K562 (cell line): ENCODE data around the gene C1QTNF9B. TPM values are rescaled to one million over a fixed set of nuclear protein-coding genes. Genes with fewer than 3 reads are reported as not detected.

Source experiments
- ARHGAP35 ChIP-seq: fragments of 450-650 bp; IDR thresholded peaks from 2 replicates; pipeline ENCODE4 v1.6.1; 2018; ENCODE audit not compliant: partially characterized antibody
- HDGF ChIP-seq: fragments of 450-650 bp; IDR thresholded peaks from 2 replicates; pipeline ENCODE4 v1.6.1; 2016
- L3MBTL2 ChIP-seq: fragments of 450-650 bp; IDR thresholded peaks from 2 replicates; pipeline ENCODE4 v1.6.1; 2016; ENCODE audit warnings: mild to moderate bottlenecking, moderate library complexity
- MCM3 ChIP-seq: fragments of 450-650 bp; IDR thresholded peaks from 2 replicates; pipeline ENCODE4 v1.6.1; 2016
- MYC ChIP-seq, 2 experiments: fragments of 250-450 bp in 1 of 2; sonication (Bioruptor Pico) in 1 of 2; IDR thresholded peaks; 2 replicates each; pipeline versions ENCODE4 v1.5.1 to v1.6.1; 2012 to 2021; ENCODE audit warnings: low read depth in 2 of 2, borderline replicate concordance in 1 of 2, improper control_type of control experiment in 1 of 2, low read length in 1 of 2, mild to moderate bottlenecking in 1 of 2, moderate library complexity in 1 of 2
- NFE2 ChIP-seq: IDR thresholded peaks from 2 replicates; pipeline ENCODE4 v1.6.1; 2014; ENCODE audit warnings: antibody characterized with exemption, low read depth
- RCOR1 ChIP-seq, 2 experiments: IDR thresholded peaks; 2 replicates each; pipeline ENCODE4 v1.6.1; 2012; ENCODE audit warnings: low read depth in 2 of 2, low read length in 2 of 2, borderline replicate concordance in 1 of 2, improper control_type of control experiment in 1 of 2
- RFX5 ChIP-seq: IDR thresholded peaks from 2 replicates; pipeline ENCODE4 v1.6.1; 2011; ENCODE audit warnings: low read depth, mild to moderate bottlenecking, improper control_type of control experiment, low read length
- SNIP1 ChIP-seq: fragments of 450-650 bp; IDR thresholded peaks from 2 replicates; pipeline ENCODE4 v1.7.1; 2017; ENCODE audit warnings: low read depth, mild to moderate bottlenecking
- SRSF9 ChIP-seq: fragments of 200-400 bp; formaldehyde crosslinking; IDR thresholded peaks from 2 replicates; pipeline ENCODE4 v1.6.1; 2017; ENCODE audit warnings: low read depth, low read length, borderline replicate concordance
- TAF7 ChIP-seq: fragments of 450-650 bp; IDR thresholded peaks from 2 replicates; pipeline ENCODE4 v1.6.1; 2016; ENCODE audit warnings: missing genetic modification characterization, missing compliant biosample characterization
- TCF3 ChIP-seq: sonication (generic); formaldehyde crosslinking; IDR thresholded peaks from 2 replicates; pipeline ENCODE4 v1.4.0; 2020; ENCODE audit warnings: mild to moderate bottlenecking, missing genetic modification reagents
- TEAD4 ChIP-seq, 2 experiments: sonication (generic) in 1 of 2; formaldehyde crosslinking in 1 of 2; IDR thresholded peaks; 2 replicates each; pipeline versions ENCODE4 v1.6.1 to v1.8.0; 2012 to 2022; ENCODE audit warnings: borderline replicate concordance in 1 of 2, inconsistent platforms in 1 of 2, low read length in 1 of 2, mild to moderate bottlenecking in 1 of 2, missing genetic modification reagents in 1 of 2
- ZNF316 ChIP-seq: fragments of 450-650 bp; IDR thresholded peaks from 2 replicates; pipeline ENCODE4 v1.6.1; 2016
- polyA plus RNA-seq, 8 experiments: library from polyadenylated mRNA; depleted of rRNA in 4 of 8; stranded (reverse) in 5 of 8; unstranded in 3 of 8; fragments of >200 nt; fragmentation: Nextera tagmentation in 2 of 8; fragmentation: Illumina TruSeq in 1 of 8; extraction: Ambion mirVana in 2 of 8; extraction: Trizol in 1 of 8; gene quantifications; 2 replicates each; pipeline versions ENCODE4 v1.2.1 to v1.2.3, GENCODE V29; 2011 to 2014; ENCODE audit warnings: inconsistent platforms in 1 of 8, missing spikeins in 1 of 8
- total RNA-seq, 7 experiments: library from RNA; depleted of rRNA in 6 of 7; stranded (reverse); fragments of >200 nt in 6 of 7; fragmentation: Illumina TruSeq in 2 of 7; extraction: Trizol in 2 of 7; gene quantifications; 2 replicates each; pipeline versions ENCODE4 v1.2.1 to v1.2.3, GENCODE V29; 2011 to 2021; ENCODE audit warnings: low replicate concordance in 1 of 7
- TF ChIP-seq, protein P1 (sequence below): fragments of 450-650 bp; conservative IDR thresholded peaks from 2 replicates; pipeline ENCODE4 v1.6.1; 2016; ENCODE audit warnings: missing genetic modification characterization, low read depth, mild to moderate bottlenecking, control low read depth, missing compliant biosample characterization
- TF ChIP-seq, protein P2 (sequence below): IDR thresholded peaks from 2 replicates; pipeline ENCODE4 v1.6.1; 2011; ENCODE audit not compliant: insufficient read length; ENCODE audit errors: extremely low read depth
- TF ChIP-seq, protein P3 (sequence below): fragments of 450-650 bp; IDR thresholded peaks from 2 replicates; pipeline ENCODE4 v1.6.1; 2017; ENCODE audit warnings: antibody characterized with exemption, mild to moderate bottlenecking
- TF ChIP-seq, protein P4 (sequence below): sonication (generic); formaldehyde crosslinking; IDR thresholded peaks from 2 replicates; pipeline ENCODE4 v1.8.0; 2022; ENCODE audit warnings: missing genetic modification reagents, mild to moderate bottlenecking, moderate library complexity, borderline replicate concordance
- TF ChIP-seq, protein P5 (sequence below): fragments of 250-450 bp; sonication (Bioruptor Pico); IDR thresholded peaks from 2 replicates; pipeline ENCODE4 v1.5.0; 2020; ENCODE audit warnings: mild to moderate bottlenecking

The C1QTNF9B gene
- total and polyA plus RNA-seq, 9 of the 15 experiments (the other 6 are each of a cell fraction or from before 2014, with no cell fraction given), result 0.14 to 0.94 (median 0.35) TPM; not detected in 3

DNA sequence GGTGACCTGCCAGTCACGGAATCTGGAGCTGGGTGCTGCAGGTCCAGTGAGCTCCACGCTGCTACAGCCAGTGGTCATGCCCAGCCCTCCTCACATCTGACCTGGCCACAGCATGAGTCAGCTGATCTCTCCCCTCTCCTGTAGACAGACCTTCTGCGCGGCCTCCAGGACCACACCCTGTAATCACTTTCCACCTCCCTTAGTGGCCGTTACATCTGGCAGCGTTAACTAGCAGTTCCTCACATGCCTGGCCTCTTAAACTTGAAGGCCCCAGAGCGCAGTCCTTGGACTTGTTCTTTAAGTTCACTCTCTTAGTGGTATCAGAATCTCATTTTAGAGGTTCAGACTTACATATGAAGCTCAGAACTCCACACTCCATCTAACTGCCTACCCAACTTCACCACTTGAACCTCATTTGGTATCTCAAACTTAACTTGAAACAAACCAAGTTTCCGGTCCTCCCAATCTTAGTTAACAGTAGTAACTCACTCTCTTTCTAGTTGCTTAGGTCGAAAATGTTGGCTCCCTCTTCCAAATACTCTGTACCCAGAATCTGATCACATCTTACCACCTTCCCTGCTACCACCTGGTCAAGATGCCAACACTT, 30.8 kb downstream of the C1QTNF9B start (continued):
- TF ChIP-seq, protein P1, sequence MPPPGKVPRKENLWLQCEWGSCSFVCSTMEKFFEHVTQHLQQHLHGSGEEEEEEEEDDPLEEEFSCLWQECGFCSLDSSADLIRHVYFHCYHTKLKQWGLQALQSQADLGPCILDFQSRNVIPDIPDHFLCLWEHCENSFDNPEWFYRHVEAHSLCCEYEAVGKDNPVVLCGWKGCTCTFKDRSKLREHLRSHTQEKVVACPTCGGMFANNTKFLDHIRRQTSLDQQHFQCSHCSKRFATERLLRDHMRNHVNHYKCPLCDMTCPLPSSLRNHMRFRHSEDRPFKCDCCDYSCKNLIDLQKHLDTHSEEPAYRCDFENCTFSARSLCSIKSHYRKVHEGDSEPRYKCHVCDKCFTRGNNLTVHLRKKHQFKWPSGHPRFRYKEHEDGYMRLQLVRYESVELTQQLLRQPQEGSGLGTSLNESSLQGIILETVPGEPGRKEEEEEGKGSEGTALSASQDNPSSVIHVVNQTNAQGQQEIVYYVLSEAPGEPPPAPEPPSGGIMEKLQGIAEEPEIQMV (tag), result no peak
- TF ChIP-seq L3MBTL2, result peak; percentile 97
- TF ChIP-seq TCF3 (CRISPR knock-in tag), result peak; percentile 46
- TF ChIP-seq MYC (IDR thresholded peaks at IDR 0.05; ENCODE audit: low read depth, low read length), result peak; percentile 39; the same call in 1 of the 2 replicates
- TF ChIP-seq MYC (CRISPR knock-in tag; IDR thresholded peaks at IDR 0.05; ENCODE audit: borderline replicate concordance, low read depth), result no peak
- TF ChIP-seq, protein P2, sequence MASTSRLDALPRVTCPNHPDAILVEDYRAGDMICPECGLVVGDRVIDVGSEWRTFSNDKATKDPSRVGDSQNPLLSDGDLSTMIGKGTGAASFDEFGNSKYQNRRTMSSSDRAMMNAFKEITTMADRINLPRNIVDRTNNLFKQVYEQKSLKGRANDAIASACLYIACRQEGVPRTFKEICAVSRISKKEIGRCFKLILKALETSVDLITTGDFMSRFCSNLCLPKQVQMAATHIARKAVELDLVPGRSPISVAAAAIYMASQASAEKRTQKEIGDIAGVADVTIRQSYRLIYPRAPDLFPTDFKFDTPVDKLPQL, result no peak
- TF ChIP-seq, protein P3, sequence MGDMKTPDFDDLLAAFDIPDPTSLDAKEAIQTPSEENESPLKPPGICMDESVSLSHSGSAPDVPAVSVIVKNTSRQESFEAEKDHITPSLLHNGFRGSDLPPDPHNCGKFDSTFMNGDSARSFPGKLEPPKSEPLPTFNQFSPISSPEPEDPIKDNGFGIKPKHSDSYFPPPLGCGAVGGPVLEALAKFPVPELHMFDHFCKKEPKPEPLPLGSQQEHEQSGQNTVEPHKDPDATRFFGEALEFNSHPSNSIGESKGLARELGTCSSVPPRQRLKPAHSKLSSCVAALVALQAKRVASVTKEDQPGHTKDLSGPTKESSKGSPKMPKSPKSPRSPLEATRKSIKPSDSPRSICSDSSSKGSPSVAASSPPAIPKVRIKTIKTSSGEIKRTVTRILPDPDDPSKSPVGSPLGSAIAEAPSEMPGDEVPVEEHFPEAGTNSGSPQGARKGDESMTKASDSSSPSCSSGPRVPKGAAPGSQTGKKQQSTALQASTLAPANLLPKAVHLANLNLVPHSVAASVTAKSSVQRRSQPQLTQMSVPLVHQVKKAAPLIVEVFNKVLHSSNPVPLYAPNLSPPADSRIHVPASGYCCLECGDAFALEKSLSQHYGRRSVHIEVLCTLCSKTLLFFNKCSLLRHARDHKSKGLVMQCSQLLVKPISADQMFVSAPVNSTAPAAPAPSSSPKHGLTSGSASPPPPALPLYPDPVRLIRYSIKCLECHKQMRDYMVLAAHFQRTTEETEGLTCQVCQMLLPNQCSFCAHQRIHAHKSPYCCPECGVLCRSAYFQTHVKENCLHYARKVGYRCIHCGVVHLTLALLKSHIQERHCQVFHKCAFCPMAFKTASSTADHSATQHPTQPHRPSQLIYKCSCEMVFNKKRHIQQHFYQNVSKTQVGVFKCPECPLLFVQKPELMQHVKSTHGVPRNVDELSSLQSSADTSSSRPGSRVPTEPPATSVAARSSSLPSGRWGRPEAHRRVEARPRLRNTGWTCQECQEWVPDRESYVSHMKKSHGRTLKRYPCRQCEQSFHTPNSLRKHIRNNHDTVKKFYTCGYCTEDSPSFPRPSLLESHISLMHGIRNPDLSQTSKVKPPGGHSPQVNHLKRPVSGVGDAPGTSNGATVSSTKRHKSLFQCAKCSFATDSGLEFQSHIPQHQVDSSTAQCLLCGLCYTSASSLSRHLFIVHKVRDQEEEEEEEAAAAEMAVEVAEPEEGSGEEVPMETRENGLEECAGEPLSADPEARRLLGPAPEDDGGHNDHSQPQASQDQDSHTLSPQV, result peak; percentile 86
- TF ChIP-seq SNIP1, result no peak
- peak; percentile 84 for TF ChIP-seq NFE2
- TF ChIP-seq SRSF9, result no peak
- no peak for TF ChIP-seq MCM3
- TF ChIP-seq, protein P4, sequence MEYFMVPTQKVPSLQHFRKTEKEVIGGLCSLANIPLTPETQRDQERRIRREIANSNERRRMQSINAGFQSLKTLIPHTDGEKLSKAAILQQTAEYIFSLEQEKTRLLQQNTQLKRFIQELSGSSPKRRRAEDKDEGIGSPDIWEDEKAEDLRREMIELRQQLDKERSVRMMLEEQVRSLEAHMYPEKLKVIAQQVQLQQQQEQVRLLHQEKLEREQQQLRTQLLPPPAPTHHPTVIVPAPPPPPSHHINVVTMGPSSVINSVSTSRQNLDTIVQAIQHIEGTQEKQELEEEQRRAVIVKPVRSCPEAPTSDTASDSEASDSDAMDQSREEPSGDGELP (CRISPR knock-in tag), result peak; percentile 74
- TF ChIP-seq TAF7 (tag), result no peak
- 0 out of 2 replicates have a peak, but pooled peaks have one; percentile 23 for TF ChIP-seq TEAD4 (IDR thresholded peaks at IDR 0.05; ENCODE audit: low read length)
- no peak for TF ChIP-seq TEAD4 (CRISPR knock-in tag; IDR thresholded peaks at IDR 0.05; ENCODE audit: borderline replicate concordance)
- TF ChIP-seq ARHGAP35, result no peak
- no peak for TF ChIP-seq HDGF
- TF ChIP-seq RCOR1 (IDR thresholded peaks at IDR 0.05; ENCODE audit: borderline replicate concordance in 1 of 2, low read depth in 2 of 2, low read length in 2 of 2), result peak in 1 of 2 experiments; percentile 54; a peak in 1 of 4 replicates
- TF ChIP-seq, protein P5, sequence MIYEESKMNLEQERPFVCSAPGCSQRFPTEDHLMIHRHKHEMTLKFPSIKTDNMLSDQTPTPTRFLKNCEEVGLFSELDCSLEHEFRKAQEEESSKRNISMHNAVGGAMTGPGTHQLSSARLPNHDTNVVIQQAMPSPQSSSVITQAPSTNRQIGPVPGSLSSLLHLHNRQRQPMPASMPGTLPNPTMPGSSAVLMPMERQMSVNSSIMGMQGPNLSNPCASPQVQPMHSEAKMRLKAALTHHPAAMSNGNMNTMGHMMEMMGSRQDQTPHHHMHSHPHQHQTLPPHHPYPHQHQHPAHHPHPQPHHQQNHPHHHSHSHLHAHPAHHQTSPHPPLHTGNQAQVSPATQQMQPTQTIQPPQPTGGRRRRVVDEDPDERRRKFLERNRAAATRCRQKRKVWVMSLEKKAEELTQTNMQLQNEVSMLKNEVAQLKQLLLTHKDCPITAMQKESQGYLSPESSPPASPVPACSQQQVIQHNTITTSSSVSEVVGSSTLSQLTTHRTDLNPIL (CRISPR knock-in tag), result no peak
- peak; percentile 85 for TF ChIP-seq ZNF316
- no peak for TF ChIP-seq RFX5
